ENCODE measurements around the gene COL2A1.

Gene COL2A1

DNA sequence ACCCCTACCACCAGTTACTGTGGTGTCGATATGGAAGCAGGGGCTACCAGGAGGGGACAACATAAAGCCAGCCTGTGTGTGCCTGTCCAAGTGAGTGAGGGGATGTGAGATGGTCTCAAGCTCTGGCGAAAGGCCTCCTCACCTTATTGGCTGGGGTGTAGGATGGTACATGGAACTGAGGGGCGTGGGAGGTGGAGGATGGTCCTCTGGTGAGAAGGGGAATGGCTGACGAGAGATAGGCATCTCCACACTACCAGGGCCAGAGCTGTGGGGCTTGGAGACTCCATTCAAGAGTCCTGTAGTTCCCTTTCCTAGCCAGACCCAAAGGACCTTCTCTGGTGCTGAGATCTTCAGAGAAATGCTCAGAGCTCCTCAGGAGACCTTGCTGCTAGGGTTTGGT, 32.5 kb upstream of the COL2A1 start:
- no peak overlapping the region for H3K4me3 Mint-ChIP-seq
- peaks cover 6% of the 10 kb centered on the region for H3K4me1 Mint-ChIP-seq (ENCODE audit: low read depth)
- no peak overlapping the region for H3K27ac Mint-ChIP-seq
- DNase-seq: no peak
- H3K36me3 Mint-ChIP-seq (ENCODE audit: low read depth): no peaks in the 10 kb centered on the region
- H3K27me3 Mint-ChIP-seq: no peaks in the 10 kb centered on the region
- H3K9me3 Mint-ChIP-seq: no peaks in the 10 kb centered on the region

DNA sequence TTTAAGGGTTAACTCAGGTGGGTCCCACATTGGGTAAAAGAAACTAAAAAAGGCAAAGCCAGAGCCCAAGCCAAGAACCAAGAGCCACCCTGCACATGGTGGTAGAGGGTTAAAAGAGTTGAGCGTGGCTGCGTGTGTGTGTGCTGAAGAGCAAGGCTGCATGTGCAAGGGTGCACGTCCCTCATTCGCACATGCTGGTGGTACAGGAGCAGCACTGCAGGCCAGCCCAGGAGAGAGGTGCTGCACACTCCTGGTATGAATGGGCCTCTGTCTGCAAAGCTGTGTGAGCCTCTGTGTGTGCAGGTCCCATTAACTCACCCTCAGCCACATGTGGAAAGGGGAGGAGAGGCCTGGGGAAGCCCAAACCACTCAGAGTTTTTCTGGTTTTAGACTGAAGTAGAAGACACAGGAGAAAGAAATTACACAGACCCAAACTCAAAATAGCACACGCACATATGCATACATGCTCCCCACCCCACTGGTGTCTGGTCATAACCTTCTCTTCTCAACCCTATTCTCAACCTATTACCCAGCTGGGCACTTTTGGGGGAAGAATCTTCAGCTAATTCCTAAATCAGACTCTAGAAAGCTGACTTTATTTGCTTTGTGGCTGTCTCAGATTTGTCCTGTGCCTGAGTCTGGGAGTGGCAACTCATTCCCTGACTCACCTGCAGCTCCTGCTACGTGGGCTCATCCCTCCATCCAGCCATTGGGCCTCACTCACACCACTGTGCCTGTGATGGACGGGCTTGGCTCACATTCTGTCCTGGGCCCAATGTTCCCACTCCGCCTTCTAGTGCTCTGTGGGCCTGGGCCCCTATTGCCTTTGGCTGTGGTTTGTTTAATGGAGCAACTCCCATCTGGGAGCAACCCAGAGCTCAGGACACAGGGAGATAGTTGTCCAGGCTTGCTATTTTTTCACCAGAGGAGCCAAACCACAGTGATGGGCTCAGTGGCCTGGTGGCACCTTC, 30.8 kb upstream of the COL2A1 start:
- H3K4me3 Mint-ChIP-seq: no peak overlapping the region
- H3K4me1 Mint-ChIP-seq (ENCODE audit: low read depth): peaks cover 6% of the 10 kb centered on the region
- no peaks in the 10 kb centered on the region for H3K27me3 Mint-ChIP-seq
- no peaks in the 10 kb centered on the region for H3K36me3 Mint-ChIP-seq (ENCODE audit: low read depth)
- no peaks in the 10 kb centered on the region for H3K9me3 Mint-ChIP-seq
- DNase-seq: no peak
- no peak overlapping the region for H3K27ac Mint-ChIP-seq

DNA sequence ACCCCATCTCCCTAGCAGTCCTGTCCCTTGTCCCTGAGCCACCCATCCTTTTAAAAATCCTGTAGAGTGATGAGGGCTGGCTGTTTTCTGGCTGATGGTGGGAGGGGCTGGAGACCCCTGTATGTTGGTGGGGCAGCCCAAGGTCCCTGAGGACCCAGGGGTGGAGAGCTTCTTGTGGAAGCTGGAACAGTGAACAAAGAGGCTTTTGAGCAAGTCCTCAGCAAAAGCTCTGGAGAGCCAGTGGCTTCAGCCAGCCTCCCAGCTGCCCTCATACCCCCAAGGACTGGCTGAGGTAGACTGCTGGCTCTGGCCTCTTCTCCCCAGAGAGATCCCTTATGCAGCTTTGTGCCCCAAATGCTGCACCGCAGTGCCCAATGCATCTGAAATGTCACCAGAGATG, 29.2 kb upstream of the COL2A1 start:
- Mint-ChIP-seq H3K4me1 (ENCODE audit: low read depth) (peaks cover 6% of the 10 kb centered on the region), H3K27me3 (no peaks in the 10 kb centered on the region), H3K36me3 (ENCODE audit: low read depth) (no peaks in the 10 kb centered on the region), H3K27ac (no peak overlapping the region), H3K9me3 (no peaks in the 10 kb centered on the region), H3K4me3 (no peak overlapping the region)
- DNase-seq: no peak

DNA sequence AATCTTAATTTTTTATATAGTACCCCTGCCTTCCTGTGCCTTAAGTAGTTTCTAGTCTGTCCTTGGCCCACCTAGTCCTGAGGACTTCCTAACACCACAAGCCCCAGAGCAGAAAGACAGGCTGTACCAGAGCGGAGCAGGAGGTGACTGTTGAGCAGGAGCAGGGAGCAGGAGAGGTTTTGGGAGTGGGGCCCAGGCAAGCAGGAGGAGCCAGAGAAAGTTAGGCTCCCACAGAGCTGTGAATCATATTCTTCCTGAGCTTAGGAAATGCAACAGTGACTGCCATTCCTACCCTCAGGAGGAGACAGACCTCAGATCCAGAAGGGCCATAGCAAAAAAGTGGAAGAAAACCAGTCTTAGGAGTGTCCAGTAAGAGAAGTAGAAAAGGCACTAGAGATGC, 28.3 kb upstream of the COL2A1 start:
- Mint-ChIP-seq H3K9me3 (no peaks in the 10 kb centered on the region), H3K27me3 (peaks cover 2% of the 10 kb centered on the region), H3K4me1 (ENCODE audit: low read depth) (no peaks in the 10 kb centered on the region)

DNA sequence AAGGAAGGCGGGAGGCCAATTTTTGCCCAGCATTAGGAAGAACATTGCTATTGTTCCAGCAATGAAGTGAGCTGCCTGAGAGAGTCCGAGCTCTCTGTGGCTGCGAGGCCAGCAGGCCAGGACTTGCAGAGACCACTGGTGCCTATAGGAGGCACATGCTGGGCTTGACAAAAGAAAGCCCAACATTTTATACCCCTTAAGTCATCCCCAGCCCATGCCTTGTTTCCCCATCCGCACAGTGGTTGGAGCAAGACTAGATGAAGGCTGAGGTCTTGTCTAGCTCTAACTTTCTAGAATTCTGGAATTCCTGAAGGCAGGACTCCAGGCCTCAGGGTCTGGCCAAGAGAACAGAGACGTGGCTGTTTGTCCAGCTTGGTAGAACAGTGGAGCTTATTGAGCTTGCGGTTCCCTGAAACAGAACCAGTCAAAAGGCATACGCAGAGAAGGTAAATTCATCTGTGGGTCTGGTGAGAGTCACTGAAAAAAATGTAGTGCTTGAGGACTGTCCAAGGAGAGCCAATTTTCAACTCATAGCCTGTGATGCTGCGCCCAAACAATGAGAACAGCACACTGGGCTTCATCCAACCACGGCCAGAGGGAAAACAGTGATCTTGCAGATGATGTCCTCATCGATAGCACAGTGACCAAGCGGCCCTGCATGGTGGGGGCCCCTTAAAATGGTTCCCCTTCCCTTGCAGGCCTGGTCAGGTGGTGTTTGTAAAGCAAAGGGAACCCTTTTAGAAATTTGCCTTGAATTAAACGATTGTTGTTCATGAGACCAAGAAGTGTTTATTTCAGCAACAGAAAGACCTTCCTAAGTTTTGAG, 27.1 kb upstream of the COL2A1 start:
- DNase-seq: no peak
- Mint-ChIP-seq H3K27ac (no peak overlapping the region), H3K36me3 (ENCODE audit: low read depth) (no peaks in the 10 kb centered on the region), H3K4me3 (no peak overlapping the region), H3K27me3 (peaks cover 4% of the 10 kb centered on the region), H3K9me3 (no peaks in the 10 kb centered on the region), H3K4me1 (ENCODE audit: low read depth) (no peaks in the 10 kb centered on the region)

More for the DNA sequence above, 28.3 kb upstream of the COL2A1 start:
- H3K27ac Mint-ChIP-seq: no peak overlapping the region
- H3K36me3 Mint-ChIP-seq (ENCODE audit: low read depth): no peaks in the 10 kb centered on the region
- no peak overlapping the region for H3K4me3 Mint-ChIP-seq
- DNase-seq: no peak

DNA sequence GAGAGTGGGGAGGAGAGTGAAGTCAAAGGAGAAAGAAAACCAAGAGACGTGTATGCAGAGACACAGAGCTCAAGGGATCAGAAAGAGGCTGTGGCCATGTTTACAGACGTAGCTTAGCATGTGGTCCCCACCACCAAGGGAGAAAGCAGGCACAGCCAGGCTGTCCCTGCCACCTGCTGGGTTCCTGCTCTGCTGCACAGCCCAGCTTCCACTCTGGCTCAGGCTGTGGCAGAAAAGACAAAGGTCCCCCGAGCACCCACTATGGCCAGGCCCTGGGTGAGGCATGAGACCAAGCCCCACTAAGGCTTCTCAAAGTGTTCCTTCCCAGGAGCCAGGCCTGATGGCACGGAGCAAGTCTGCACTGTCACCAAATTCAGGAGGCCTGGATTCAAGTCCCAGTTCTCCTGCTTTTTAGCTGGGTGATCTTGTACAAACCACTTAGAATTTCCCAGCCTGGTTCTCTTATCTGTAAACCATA, 25.9 kb upstream of the COL2A1 start:
- Mint-ChIP-seq H3K9me3 (no peaks in the 10 kb centered on the region), H3K4me1 (ENCODE audit: low read depth) (no peaks in the 10 kb centered on the region), H3K4me3 (no peak overlapping the region), H3K36me3 (ENCODE audit: low read depth) (no peaks in the 10 kb centered on the region), H3K27ac (no peak overlapping the region), H3K27me3 (peaks cover 4% of the 10 kb centered on the region)
- DNase-seq: no peak

GRCh38 chr12:48029491-48030172, 25.4 kb upstream of the COL2A1 start:
- H3K4me1 Mint-ChIP-seq (ENCODE audit: low read depth): no peaks in the 10 kb centered on the region
- DNase-seq: no peak
- H3K4me3 Mint-ChIP-seq: no peak overlapping the region
- H3K9me3 Mint-ChIP-seq: no peaks in the 10 kb centered on the region
- no peaks in the 10 kb centered on the region for H3K36me3 Mint-ChIP-seq (ENCODE audit: low read depth)
- H3K27ac Mint-ChIP-seq: no peak overlapping the region
- H3K27me3 Mint-ChIP-seq: peaks cover 4% of the 10 kb centered on the region

DNA sequence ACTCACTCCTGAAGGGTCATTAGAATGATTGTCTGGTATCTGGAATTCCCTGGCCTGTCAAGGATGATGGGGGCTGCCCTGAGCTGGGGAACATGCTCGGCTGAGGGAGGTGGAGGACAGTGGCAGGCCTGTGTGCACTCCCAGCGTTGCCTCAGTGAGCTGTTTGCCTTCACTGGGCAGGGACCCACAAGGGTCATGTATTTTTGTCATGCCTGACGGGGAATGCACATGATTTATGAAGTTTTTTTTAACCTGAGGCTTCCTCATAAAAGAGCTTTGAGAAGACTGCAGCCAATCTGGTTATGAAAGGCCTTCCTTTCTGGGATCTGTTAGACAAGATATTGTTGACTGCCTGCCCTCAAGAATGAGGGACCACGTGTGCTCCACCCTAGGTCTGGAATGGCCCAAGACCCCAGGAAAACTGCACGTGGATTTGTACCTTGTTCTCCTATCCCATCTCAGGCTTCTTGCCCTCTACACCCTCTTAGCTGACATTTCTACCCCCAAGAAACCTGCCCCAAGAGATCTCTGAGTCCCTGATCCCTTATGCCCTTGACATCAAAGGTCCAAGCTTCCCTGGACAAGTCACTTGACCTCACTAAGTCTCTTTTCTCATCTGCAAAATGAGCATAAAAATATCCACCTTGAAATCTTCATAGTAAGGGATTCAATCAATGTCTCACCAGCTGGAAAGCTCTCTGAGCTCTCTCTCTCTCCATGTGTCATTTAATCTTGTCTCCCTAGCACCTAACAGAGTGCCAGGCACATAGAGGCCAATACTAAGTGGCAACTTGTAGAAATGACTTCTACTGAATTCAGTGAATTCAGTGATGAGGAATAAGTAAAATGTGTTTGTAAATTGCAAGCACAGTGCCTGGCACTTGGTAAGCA, 24.5 kb upstream of the COL2A1 start:
- Mint-ChIP-seq H3K27me3 (peaks cover 4% of the 10 kb centered on the region), H3K27ac (no peak overlapping the region), H3K4me3 (no peak overlapping the region), H3K36me3 (ENCODE audit: low read depth) (no peaks in the 10 kb centered on the region), H3K9me3 (no peaks in the 10 kb centered on the region), H3K4me1 (ENCODE audit: low read depth) (no peaks in the 10 kb centered on the region)
- DNase-seq: no peak

GRCh38 chr12:48027183-48028002, 23.1 kb upstream of the COL2A1 start:
- Mint-ChIP-seq H3K36me3 (ENCODE audit: low read depth) (no peaks in the 10 kb centered on the region), H3K27ac (no peak overlapping the region), H3K4me3 (no peak overlapping the region), H3K27me3 (peaks cover 4% of the 10 kb centered on the region), H3K4me1 (ENCODE audit: low read depth) (no peaks in the 10 kb centered on the region), H3K9me3 (no peaks in the 10 kb centered on the region)
- DNase-seq: no peak

GRCh38 chr12:48026060-48026827, 22.0 kb upstream of the COL2A1 start:
- Mint-ChIP-seq H3K4me3 (no peak overlapping the region), H3K27me3 (peaks cover 10% of the 10 kb centered on the region), H3K36me3 (ENCODE audit: low read depth) (no peaks in the 10 kb centered on the region), H3K4me1 (ENCODE audit: low read depth) (no peaks in the 10 kb centered on the region), H3K27ac (no peak overlapping the region), H3K9me3 (no peaks in the 10 kb centered on the region)
- DNase-seq: no peak

GRCh38 chr12:48025281-48025680, 21.0 kb upstream of the COL2A1 start:
- no peaks in the 10 kb centered on the region for H3K36me3 Mint-ChIP-seq (ENCODE audit: low read depth)
- no peaks in the 10 kb centered on the region for H3K9me3 Mint-ChIP-seq
- no peaks in the 10 kb centered on the region for H3K4me1 Mint-ChIP-seq (ENCODE audit: low read depth)
- no peak for DNase-seq
- no peak overlapping the region for H3K4me3 Mint-ChIP-seq
- peaks cover 10% of the 10 kb centered on the region for H3K27me3 Mint-ChIP-seq
- H3K27ac Mint-ChIP-seq: no peak overlapping the region

DNA sequence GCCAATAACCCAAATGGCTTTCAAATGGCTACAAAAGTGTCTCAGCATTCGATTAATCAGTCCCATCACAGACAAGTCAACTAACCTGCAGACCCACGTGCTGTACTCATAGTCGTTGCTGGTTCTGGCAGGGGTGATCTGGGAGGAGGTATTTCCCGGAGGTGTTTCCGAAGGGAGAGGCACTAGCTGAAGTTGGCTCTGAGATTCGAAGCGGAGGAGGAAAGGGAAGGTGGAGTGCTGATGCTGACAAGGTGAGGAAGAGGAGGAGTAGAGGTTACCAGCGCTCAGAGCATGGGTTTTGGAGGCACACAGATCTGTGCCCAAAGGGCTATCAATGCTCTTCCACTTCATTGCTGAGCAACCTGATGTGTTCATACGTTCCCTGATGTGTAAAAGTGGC, 20.5 kb upstream of the COL2A1 start:
- Mint-ChIP-seq H3K27ac (no peak overlapping the region), H3K27me3 (peaks cover 10% of the 10 kb centered on the region), H3K36me3 (ENCODE audit: low read depth) (no peaks in the 10 kb centered on the region), H3K4me3 (no peak overlapping the region), H3K4me1 (ENCODE audit: low read depth) (no peaks in the 10 kb centered on the region), H3K9me3 (no peaks in the 10 kb centered on the region)
- no peak for DNase-seq
